ENCODE data around the gene RNF212.

Gene RNF212

DNA sequence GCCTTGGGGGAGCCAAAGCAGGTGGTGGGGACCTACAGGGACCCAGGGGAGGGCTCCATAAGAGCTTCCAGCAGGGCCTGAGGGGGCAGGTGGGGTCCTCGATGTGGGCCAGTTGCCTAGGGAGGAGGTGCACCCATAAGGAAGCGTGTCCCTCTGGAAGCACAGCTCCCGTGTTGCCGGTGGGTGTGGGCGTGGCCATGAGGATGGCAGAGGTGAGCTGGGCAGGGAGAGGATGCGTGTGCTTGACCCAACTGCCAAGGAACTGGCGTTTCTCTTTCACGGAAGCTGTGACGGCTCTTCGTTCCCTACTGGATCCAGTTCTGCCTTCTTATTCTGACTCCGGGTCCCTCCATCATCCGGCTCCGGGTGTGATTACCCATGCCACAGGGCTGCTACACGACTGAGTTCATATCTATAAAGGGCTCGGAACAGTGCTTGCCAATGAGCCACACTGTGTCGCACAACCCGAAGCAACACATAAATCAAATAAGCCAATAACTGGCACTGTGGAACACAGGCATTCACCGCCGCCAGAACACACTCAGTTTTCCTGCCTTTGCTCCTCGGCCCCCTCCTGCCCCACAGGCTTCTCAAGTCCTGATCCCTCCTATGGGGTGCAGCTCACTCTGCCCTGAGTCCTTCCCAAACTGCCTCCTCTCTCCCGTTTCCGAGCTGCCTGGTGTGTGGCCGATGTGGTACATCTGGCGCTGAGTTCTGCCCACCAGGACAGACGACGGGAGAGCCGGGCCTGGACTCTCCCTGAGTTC lies 35.5 kb downstream of the RNF212 start:
- H3K4me3 ChIP-seq (ENCODE audit: low read depth, low read length), result no peak overlapping the region
- no peak overlapping the region for H3K4me2 ChIP-seq (ENCODE audit: low read length)
- H3K27me3 ChIP-seq (ENCODE audit: control insufficient read depth, insufficient read depth, low read length), result no peaks in the 10 kb centered on the region
- peaks cover 8% of the 10 kb centered on the region for H3K4me1 ChIP-seq
- TF ChIP-seq, protein P1, sequence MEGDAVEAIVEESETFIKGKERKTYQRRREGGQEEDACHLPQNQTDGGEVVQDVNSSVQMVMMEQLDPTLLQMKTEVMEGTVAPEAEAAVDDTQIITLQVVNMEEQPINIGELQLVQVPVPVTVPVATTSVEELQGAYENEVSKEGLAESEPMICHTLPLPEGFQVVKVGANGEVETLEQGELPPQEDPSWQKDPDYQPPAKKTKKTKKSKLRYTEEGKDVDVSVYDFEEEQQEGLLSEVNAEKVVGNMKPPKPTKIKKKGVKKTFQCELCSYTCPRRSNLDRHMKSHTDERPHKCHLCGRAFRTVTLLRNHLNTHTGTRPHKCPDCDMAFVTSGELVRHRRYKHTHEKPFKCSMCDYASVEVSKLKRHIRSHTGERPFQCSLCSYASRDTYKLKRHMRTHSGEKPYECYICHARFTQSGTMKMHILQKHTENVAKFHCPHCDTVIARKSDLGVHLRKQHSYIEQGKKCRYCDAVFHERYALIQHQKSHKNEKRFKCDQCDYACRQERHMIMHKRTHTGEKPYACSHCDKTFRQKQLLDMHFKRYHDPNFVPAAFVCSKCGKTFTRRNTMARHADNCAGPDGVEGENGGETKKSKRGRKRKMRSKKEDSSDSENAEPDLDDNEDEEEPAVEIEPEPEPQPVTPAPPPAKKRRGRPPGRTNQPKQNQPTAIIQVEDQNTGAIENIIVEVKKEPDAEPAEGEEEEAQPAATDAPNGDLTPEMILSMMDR (IDR thresholded peaks at IDR 0.05), result no peak
- H3K9me3 ChIP-seq (ENCODE audit: control insufficient read depth, low read length), result no peaks in the 10 kb centered on the region
- no peaks in the 10 kb centered on the region for H3K36me3 ChIP-seq (ENCODE audit: control insufficient read depth, insufficient read depth, low read length)
- no peak overlapping the region for H3K9ac ChIP-seq
- H2AFZ ChIP-seq, result no peak overlapping the region
- H3K27ac ChIP-seq, result no peak overlapping the region
- H3K79me2 ChIP-seq, result no peaks in the 10 kb centered on the region

DNA sequence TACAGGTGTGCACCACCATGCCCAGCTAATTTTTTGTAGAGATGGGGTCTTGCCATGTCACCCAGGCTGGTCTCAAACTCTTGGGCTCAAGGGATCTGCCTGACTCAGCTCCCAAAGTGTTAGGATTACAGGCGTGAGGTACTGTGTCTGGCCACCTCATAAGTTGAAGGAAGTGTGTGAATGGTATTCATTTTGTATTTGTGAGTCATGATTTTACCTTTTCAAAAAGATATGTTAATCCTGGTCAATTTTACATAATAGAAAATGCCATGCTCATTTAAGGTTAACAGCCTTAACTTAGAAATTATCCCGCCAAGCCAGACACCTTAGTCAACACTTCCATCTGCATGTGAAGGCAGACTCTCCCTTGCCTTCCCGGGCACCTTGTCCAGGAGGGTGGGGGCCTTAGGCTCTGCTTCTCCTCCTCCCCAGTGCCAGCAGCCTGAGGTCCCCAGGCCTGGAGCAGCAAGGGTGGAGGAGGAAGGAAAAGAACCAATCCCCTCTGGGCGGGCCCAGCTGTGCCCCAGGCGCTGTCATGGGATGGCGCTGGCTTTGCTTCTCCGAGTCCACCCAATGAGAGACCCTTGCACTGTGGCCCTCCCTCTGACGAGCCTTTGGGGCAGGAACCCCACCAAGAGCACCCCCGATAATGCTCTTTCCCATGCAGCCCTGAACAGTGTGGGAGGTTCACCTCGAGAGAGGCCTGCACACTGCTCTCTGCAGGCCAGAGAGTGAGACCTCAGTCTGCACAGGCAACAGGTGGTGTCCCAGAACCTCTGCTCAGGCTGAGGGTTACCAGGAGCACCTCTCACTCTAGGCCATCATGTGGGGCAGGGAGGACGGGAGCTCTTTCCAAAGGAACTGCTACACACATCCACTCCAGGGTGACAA lies 37.3 kb downstream of the RNF212 start:
- Histone ChIP-seq H3K4me1 (no peaks in the 10 kb centered on the region), H2AFZ (no peak overlapping the region), H3K9me3 (ENCODE audit: control insufficient read depth, low read length) (no peaks in the 10 kb centered on the region), H3K36me3 (ENCODE audit: control insufficient read depth, insufficient read depth, low read length) (no peaks in the 10 kb centered on the region), H3K27me3 (ENCODE audit: control insufficient read depth, insufficient read depth, low read length) (no peaks in the 10 kb centered on the region), H3K4me3 (ENCODE audit: low read depth, low read length) (no peak overlapping the region), H3K79me2 (no peaks in the 10 kb centered on the region), H3K27ac (no peak overlapping the region), H3K4me2 (ENCODE audit: low read length) (no peak overlapping the region), H3K9ac (no peak overlapping the region)
- TF ChIP-seq, protein P1 (IDR thresholded peaks at IDR 0.05), result no peak

DNA sequence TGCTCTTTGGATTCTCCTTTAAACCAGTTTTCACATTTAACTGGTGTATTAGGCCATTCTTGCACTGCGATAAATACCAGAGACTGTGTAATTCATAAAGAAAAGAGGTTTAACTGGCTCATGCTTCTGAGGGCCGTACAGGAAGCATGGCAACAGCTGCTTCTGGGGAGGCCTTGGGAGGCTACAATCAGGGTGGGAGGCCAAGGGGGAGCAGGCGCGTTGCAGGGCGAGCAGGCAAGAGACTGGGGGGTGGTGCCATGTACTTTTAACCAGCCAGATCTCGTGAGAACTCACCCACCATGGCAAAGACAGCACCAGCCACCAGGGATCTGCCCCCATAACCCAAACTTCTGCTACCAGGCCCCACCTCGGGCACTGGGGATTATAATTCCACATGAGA lies 38.1 kb downstream of the RNF212 start:
- TF ChIP-seq, protein P1 (IDR thresholded peaks at IDR 0.05), result no peak

DNA sequence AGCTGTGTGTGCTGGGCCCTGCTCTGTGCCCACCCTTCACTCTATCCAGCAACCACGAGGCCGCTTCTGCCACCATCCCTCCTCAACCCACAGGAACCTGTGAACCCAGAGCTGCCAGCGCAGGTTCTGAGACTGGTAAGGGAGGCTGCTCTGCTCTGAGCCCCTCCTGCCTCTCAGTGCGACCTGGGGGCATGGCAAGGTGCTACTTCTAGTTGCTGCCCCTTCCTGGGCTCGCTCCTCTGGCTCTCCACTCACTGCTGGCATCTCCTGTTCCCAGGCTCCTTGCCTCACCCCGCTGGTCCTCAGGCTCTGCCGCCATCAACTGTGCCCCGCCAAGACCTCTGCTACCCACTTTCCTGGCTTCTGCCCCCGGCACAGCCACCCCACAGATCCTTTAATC lies 39.3 kb downstream of the RNF212 start:
- no peak overlapping the region for H3K4me2 ChIP-seq (ENCODE audit: low read length)
- no peak overlapping the region for H3K27ac ChIP-seq
- no peaks in the 10 kb centered on the region for H3K9me3 ChIP-seq (ENCODE audit: control insufficient read depth, low read length)
- no peaks in the 10 kb centered on the region for H3K79me2 ChIP-seq
- no peak overlapping the region for H3K9ac ChIP-seq
- no peaks in the 10 kb centered on the region for H3K4me1 ChIP-seq
- H3K27me3 ChIP-seq (ENCODE audit: control insufficient read depth, insufficient read depth, low read length), result no peaks in the 10 kb centered on the region
- no peak overlapping the region for H2AFZ ChIP-seq
- H3K4me3 ChIP-seq (ENCODE audit: low read depth, low read length), result no peak overlapping the region
- TF ChIP-seq, protein P1 (IDR thresholded peaks at IDR 0.05), result no peak
- H3K36me3 ChIP-seq (ENCODE audit: control insufficient read depth, insufficient read depth, low read length), result no peaks in the 10 kb centered on the region

More for the DNA sequence above, 38.1 kb downstream of the RNF212 start:
- no peaks in the 10 kb centered on the region for H3K9me3 ChIP-seq (ENCODE audit: control insufficient read depth, low read length)
- no peak overlapping the region for H3K9ac ChIP-seq
- no peak overlapping the region for H3K27ac ChIP-seq
- H3K79me2 ChIP-seq, result no peaks in the 10 kb centered on the region
- H2AFZ ChIP-seq, result no peak overlapping the region
- no peak overlapping the region for H3K4me2 ChIP-seq (ENCODE audit: low read length)
- H3K27me3 ChIP-seq (ENCODE audit: control insufficient read depth, insufficient read depth, low read length), result no peaks in the 10 kb centered on the region
- no peaks in the 10 kb centered on the region for H3K36me3 ChIP-seq (ENCODE audit: control insufficient read depth, insufficient read depth, low read length)
- H3K4me3 ChIP-seq (ENCODE audit: low read depth, low read length), result no peak overlapping the region
- no peaks in the 10 kb centered on the region for H3K4me1 ChIP-seq
